Neural cell (in vitro differentiated cells): ENCODE data around the gene PIK3AP1. TPM values are rescaled to one million over a fixed set of nuclear protein-coding genes. Genes with fewer than 3 reads are reported as not detected.

Experiments used
- H2AFZ ChIP-seq: fragments of 200-600, 300-800 bp; sonication (generic), shearing (Covaris generic); 2 replicates; pipeline ENCODE4 v1.6.0; 2014; ENCODE audit warnings: low read depth, mild to moderate bottlenecking, antibody characterized with exemption, low read length, moderate library complexity
- H3F3A ChIP-seq: fragments of 200-600 bp; shearing (Covaris generic); 2 replicates; pipeline ENCODE4 v1.6.1; 2016; ENCODE audit warnings: mild to moderate bottlenecking, moderate library complexity, mixed read lengths, antibody characterized with exemption, low read length; ENCODE audit not compliant: insufficient read depth, poor library complexity, severe bottlenecking
- H3K27ac ChIP-seq: fragments of 200-600, 300-800 bp; sonication (generic), shearing (Covaris generic); 2 replicates; pipeline ENCODE4 v1.5.1; 2014; ENCODE audit warnings: mild to moderate bottlenecking, low read length, moderate library complexity
- H3K27me3 ChIP-seq: fragments of 300-800, 200-600 bp; sonication (generic), shearing (Covaris generic); 2 replicates; pipeline ENCODE4 v1.6.0; 2014; ENCODE audit warnings: mild to moderate bottlenecking, low read depth, low read length, moderate library complexity; ENCODE audit not compliant: insufficient read depth
- H3K36me3 ChIP-seq: fragments of 300-800, 200-600 bp; sonication (generic), shearing (Covaris generic); 2 replicates; pipeline ENCODE4 v1.5.1; 2014; ENCODE audit warnings: mild to moderate bottlenecking, antibody characterized with exemption, low read length, moderate library complexity; ENCODE audit not compliant: insufficient read depth
- H3K4me2 ChIP-seq: fragments of 300-800, 200-600 bp; sonication (generic), shearing (Covaris generic); 2 replicates; pipeline ENCODE4 v1.6.0; 2014; ENCODE audit warnings: mild to moderate bottlenecking, low read length
- H3K4me3 ChIP-seq: fragments of 300-800, 200-600 bp; sonication (generic), shearing (Covaris generic); 2 replicates; pipeline ENCODE4 v1.5.1; 2014; ENCODE audit warnings: mild to moderate bottlenecking, low read length, moderate library complexity
- H3K79me2 ChIP-seq: fragments of 200-600 bp; shearing (Covaris generic); replicated peaks from 2 replicates; pipeline ENCODE4 v1.6.0; 2014; ENCODE audit warnings: mild to moderate bottlenecking, low read length, moderate library complexity; ENCODE audit not compliant: insufficient read depth
- H3K9ac ChIP-seq: fragments of 300-800, 200-600 bp; sonication (generic), shearing (Covaris generic); 2 replicates; pipeline ENCODE4 v1.6.1; 2016; ENCODE audit warnings: mild to moderate bottlenecking, low read length, mixed read lengths
- H3K9me2 ChIP-seq: fragments of 200-600 bp; shearing (Covaris generic); 2 replicates; pipeline ENCODE4 v1.6.1; 2016; ENCODE audit warnings: mild to moderate bottlenecking, low read length, mixed read lengths; ENCODE audit not compliant: insufficient read depth
- H3K9me3 ChIP-seq: fragments of 200-600, 300-800 bp; sonication (generic), shearing (Covaris generic); 2 replicates; pipeline ENCODE4 v1.6.1; 2016; ENCODE audit warnings: mild to moderate bottlenecking, mixed run types, low read length, moderate library complexity, mixed read lengths
- H4K20me1 ChIP-seq: fragments of 200-600 bp; shearing (Covaris generic); 2 replicates; pipeline ENCODE4 v1.6.1; 2016; ENCODE audit warnings: mild to moderate bottlenecking, mixed run types; ENCODE audit not compliant: insufficient read depth
- EP300 ChIP-seq: fragments of 450-650 bp; conservative IDR thresholded peaks from 2 replicates; pipeline ENCODE4 v1.6.1; 2014; ENCODE audit warnings: antibody characterized with exemption, mild to moderate bottlenecking, moderate library complexity; ENCODE audit not compliant: poor library complexity, severe bottlenecking
- EZH2 ChIP-seq: fragments of 200-600, 300-800 bp; shearing (Covaris generic), sonication (generic); IDR thresholded peaks from 2 replicates; pipeline ENCODE4 v1.6.1; 2014; ENCODE audit warnings: antibody characterized with exemption, low read length, borderline replicate concordance, mild to moderate bottlenecking; ENCODE audit not compliant: insufficient read depth, poor library complexity, severe bottlenecking
- MXI1 ChIP-seq: fragments of 450-650 bp; conservative IDR thresholded peaks from 2 replicates; pipeline ENCODE4 v1.6.1; 2014; ENCODE audit warnings: antibody characterized with exemption, mild to moderate bottlenecking; ENCODE audit not compliant: poor library complexity, severe bottlenecking
- POLR2AphosphoS5 ChIP-seq: IDR thresholded peaks from 2 replicates; pipeline ENCODE4 v1.6.1; 2012
- RAD21 ChIP-seq: fragments of 450-650 bp; conservative IDR thresholded peaks from 2 replicates; pipeline ENCODE4 v1.6.1; 2014; ENCODE audit warnings: antibody characterized with exemption, mild to moderate bottlenecking, moderate library complexity
- SMC3 ChIP-seq: fragments of 450-650 bp; conservative IDR thresholded peaks from 2 replicates; pipeline ENCODE4 v1.6.1; 2014; ENCODE audit warnings: antibody characterized with exemption, mild to moderate bottlenecking, moderate library complexity; ENCODE audit not compliant: poor library complexity
- TAF1 ChIP-seq: IDR thresholded peaks from 2 replicates; pipeline ENCODE4 v1.6.1; 2012; ENCODE audit warnings: low read depth
- polyA plus RNA-seq: library from polyadenylated mRNA; depleted of rRNA; stranded (reverse); fragments of >200 nt; gene quantifications from 2 replicates; pipeline ENCODE4 v1.2.3, GENCODE V29; 2014
- TF ChIP-seq, protein P1 (sequence below): IDR thresholded peaks from 2 replicates; pipeline ENCODE4 v1.6.1; 2012; ENCODE audit warnings: borderline replicate concordance
- TF ChIP-seq, protein P2 (sequence below): fragments of 450-650 bp; IDR thresholded peaks from 2 replicates; pipeline ENCODE4 v1.5.1; 2014; ENCODE audit warnings: antibody characterized with exemption, mild to moderate bottlenecking, moderate library complexity; ENCODE audit not compliant: poor library complexity, severe bottlenecking

The PIK3AP1 gene
- polyA plus RNA-seq, 1 donor from 2014 or later = 0.05 TPM

DNA sequence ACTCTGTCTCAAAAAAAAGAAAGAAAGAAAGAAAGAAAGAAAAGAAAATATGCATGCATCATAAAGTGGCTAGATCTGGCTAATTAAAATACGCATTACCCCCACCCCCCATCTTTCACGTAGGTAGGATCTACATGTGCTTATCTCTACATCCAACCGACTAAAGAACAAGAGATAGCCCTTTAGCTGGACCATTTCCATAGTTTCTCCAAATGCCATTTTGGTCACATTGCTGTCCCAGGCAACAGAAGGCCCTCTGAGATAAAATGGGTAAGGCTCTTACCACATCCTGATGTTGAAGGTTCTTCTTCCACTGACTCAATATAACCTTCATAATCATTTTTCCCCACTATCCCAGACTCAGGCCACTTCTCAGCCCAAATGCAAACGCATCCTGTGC lies 31.5 kb downstream of the PIK3AP1 start:
- H3K4me3 ChIP-seq = no peak overlapping the region
- H2AFZ ChIP-seq = no peak overlapping the region
- no peak overlapping the region for H3K9ac ChIP-seq
- H3K9me2 ChIP-seq = no peaks in the 10 kb centered on the region
- no peaks in the 10 kb centered on the region for H3K9me3 ChIP-seq
- H3K27me3 ChIP-seq = no peaks in the 10 kb centered on the region
- TF ChIP-seq, protein P1, sequence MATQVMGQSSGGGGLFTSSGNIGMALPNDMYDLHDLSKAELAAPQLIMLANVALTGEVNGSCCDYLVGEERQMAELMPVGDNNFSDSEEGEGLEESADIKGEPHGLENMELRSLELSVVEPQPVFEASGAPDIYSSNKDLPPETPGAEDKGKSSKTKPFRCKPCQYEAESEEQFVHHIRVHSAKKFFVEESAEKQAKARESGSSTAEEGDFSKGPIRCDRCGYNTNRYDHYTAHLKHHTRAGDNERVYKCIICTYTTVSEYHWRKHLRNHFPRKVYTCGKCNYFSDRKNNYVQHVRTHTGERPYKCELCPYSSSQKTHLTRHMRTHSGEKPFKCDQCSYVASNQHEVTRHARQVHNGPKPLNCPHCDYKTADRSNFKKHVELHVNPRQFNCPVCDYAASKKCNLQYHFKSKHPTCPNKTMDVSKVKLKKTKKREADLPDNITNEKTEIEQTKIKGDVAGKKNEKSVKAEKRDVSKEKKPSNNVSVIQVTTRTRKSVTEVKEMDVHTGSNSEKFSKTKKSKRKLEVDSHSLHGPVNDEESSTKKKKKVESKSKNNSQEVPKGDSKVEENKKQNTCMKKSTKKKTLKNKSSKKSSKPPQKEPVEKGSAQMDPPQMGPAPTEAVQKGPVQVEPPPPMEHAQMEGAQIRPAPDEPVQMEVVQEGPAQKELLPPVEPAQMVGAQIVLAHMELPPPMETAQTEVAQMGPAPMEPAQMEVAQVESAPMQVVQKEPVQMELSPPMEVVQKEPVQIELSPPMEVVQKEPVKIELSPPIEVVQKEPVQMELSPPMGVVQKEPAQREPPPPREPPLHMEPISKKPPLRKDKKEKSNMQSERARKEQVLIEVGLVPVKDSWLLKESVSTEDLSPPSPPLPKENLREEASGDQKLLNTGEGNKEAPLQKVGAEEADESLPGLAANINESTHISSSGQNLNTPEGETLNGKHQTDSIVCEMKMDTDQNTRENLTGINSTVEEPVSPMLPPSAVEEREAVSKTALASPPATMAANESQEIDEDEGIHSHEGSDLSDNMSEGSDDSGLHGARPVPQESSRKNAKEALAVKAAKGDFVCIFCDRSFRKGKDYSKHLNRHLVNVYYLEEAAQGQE = no peak
- TF ChIP-seq, protein P2, sequence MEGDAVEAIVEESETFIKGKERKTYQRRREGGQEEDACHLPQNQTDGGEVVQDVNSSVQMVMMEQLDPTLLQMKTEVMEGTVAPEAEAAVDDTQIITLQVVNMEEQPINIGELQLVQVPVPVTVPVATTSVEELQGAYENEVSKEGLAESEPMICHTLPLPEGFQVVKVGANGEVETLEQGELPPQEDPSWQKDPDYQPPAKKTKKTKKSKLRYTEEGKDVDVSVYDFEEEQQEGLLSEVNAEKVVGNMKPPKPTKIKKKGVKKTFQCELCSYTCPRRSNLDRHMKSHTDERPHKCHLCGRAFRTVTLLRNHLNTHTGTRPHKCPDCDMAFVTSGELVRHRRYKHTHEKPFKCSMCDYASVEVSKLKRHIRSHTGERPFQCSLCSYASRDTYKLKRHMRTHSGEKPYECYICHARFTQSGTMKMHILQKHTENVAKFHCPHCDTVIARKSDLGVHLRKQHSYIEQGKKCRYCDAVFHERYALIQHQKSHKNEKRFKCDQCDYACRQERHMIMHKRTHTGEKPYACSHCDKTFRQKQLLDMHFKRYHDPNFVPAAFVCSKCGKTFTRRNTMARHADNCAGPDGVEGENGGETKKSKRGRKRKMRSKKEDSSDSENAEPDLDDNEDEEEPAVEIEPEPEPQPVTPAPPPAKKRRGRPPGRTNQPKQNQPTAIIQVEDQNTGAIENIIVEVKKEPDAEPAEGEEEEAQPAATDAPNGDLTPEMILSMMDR = no peak
- no peak for TF ChIP-seq EZH2
- no peak overlapping the region for H3K27ac ChIP-seq
- no peaks in the 10 kb centered on the region for H3K36me3 ChIP-seq
- H3F3A ChIP-seq = no peaks in the 10 kb centered on the region
- H3K79me2 ChIP-seq = no peaks in the 10 kb centered on the region
- H4K20me1 ChIP-seq = no peaks in the 10 kb centered on the region
- H3K4me2 ChIP-seq = no peak overlapping the region

DNA sequence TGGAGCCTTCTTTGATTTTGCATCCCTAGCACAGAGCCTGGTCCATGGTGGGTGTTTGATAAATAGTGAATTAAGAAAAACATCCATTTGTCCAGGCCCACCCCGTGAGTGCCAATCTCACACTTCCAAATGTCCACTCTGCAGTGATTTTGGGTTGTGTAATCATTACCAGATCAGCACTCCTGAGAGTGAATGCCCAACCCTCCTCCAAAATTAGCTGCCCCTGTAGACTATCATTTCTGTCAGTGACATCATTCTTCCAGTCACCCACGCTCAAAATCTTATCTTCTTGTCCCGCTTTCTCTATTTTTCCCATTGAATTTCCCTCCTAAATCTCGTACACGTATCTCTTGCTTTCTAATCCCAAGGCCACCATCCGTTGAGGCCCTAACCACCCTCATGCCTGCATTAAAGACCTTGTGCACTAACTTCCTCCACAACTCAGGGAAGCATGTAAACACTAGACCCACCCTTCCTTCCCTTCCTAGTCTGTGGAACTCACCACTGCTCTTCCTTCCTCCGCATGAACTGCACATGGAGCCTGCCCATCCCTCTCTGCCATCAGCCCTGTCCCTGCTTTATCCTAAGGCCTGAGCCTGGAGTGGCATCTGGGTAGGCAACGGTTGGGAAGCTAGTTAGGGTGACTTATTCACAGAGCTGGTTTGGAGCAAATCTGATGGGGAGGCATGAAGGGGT lies 32.8 kb downstream of the PIK3AP1 start:
- TF ChIP-seq, protein P2 = no peak
- TF ChIP-seq RAD21 (no peak), MXI1 (no peak), SMC3 (no peak), POLR2AphosphoS5 (no peak), EP300 (no peak), EZH2 (no peak), TAF1 (no peak)
- TF ChIP-seq, protein P1 = no peak
- Histone ChIP-seq H3K79me2 (no peaks in the 10 kb centered on the region), H3K4me2 (no peak overlapping the region), H3K9me3 (no peaks in the 10 kb centered on the region), H3K27me3 (no peaks in the 10 kb centered on the region), H3F3A (no peaks in the 10 kb centered on the region), H3K9me2 (no peaks in the 10 kb centered on the region), H3K36me3 (no peaks in the 10 kb centered on the region), H3K27ac (no peak overlapping the region), H4K20me1 (no peaks in the 10 kb centered on the region), H3K9ac (no peak overlapping the region), H3K4me3 (no peak overlapping the region), H2AFZ (no peak overlapping the region)
